ENCODE measurements around the gene AARS2. TPM values are rescaled to one million over a fixed set of nuclear protein-coding genes. Genes with fewer than 3 reads are reported as not detected.

AARS2 gene
- total and polyA plus RNA-seq, 10 of the 15 experiments (the other 5 are each of a cell fraction or from before 2014, with no cell fraction given) = 0.71 to 18.3 (median 12.7) TPM

DNA sequence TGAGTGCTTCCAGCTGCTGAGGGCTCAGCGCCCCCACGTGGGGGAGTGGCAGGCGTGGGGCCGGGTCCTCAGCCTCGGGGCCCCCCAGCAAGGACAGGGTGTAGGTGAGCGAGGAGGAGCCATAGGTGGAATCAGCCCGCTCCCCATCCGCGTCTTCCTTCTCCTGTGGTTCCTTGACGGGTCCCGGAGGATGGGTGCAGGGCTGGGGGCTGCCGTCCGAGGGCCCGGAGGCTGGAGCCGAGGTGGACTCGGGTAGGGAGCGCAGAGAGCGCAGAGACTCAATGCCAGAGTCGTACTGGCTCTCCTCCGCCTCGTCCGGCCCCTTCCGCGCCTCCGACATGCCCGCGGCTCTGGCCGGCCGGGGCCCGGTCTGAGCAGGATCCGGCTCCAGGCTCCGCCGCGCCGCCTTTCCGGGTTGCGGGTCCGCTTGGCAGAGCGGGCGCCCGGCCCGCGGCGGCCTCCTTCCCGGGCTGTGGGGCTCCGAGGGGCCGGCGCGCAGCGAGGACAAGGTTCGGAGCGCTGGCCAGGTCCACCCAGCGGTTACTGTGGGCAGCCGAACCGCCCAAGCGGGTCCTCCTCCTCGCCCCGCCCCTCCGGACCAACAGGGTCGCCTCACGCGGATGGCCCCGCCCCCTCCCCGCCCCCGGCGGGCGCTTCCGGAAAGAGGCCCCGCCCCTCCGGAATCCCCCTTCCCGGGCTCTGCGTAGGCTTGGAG is 48.0 kb downstream of the AARS2 start, which contains the start of gene NFKBIE:
Gene NFKBIE (minus strand): TSS at position 545 of the 715 bp plus-strand sequence. CDS start 205 bp downstream, at position 340.
- H2AFZ ChIP-seq (ENCODE audit: control insufficient read depth, low read depth, low read length) = peak within 1 kb of the TSS; percentile 46
- H3K36me3 ChIP-seq (ENCODE audit: control insufficient read depth in 2 of 2, insufficient read depth in 2 of 2, low read length in 1 of 2) = peaks cover 2 to 4% of the 10 kb centered on the region in 2 experiments; a peak in 3 of 4 replicates
- intact Hi-C loops (cut with micrococcal nuclease; ENCODE audit: unreplicated experiment) = loop anchor here (2.0 kb wide), 1 partner anchor 48 kb away; the partner anchor contains the start of gene AARS2
- H3K4me2 ChIP-seq (ENCODE audit: control insufficient read depth, insufficient read depth) = peak within 1 kb of the TSS; percentile 99
- no peaks in the 10 kb centered on the region for H4K20me1 ChIP-seq (ENCODE audit: control insufficient read depth, insufficient read depth)
- no TSS peak for BruUV-seq (replicated peaks)
- H3K79me2 ChIP-seq (ENCODE audit: control insufficient read depth, insufficient read depth, low read length) = peaks cover 53% of the 10 kb centered on the region
- peak within 1 kb of the TSS; percentile 99 for H3K27ac ChIP-seq (ENCODE audit: control insufficient read depth, insufficient read depth)
- SMC1A ChIA-PET (ENCODE audit: uncharacterized antibody, unreplicated experiment) = interaction anchor here (0.7 to 1.5 kb wide), 3 partner anchors 10 to 92 kb away, joined by 3 to 7 read pairs (median 6); no protein-coding TSS in a partner anchor
- CTCF ChIA-PET = interaction anchor here (0.6 to 6.3 kb wide), 19 partner anchors 10 to 604 kb away, joined by 3 to 163 read pairs (median 6); partner anchors contain the start of genes AARS2 and HSP90AB1
- RAD21 ChIA-PET (ENCODE audit: unreplicated experiment) = interaction anchor here (1.6 to 3.2 kb wide), 3 partner anchors 9 to 92 kb away, joined by 3 to 20 read pairs (median 6); partner anchors contain the start of gene HSP90AB1
- POLR2A ChIA-PET = interaction anchor here (0.7 to 10.7 kb wide), 9 partner anchors 10 to 265 kb away, joined by 3 to 131 read pairs (median 4); partner anchors contain the start of gene HSP90AB1
- peaks cover 0 to 2% of the 10 kb centered on the region in 2 experiments; a peak in 1 of 4 replicates for H3K27me3 ChIP-seq (replicated peaks in 1 of 2; ENCODE audit: control insufficient read depth in 2 of 2, insufficient read depth in 2 of 2, low read length in 1 of 2)
- DNase-seq (ENCODE audit: low read depth, low spot score) (no peak), ATAC-seq (peak; percentile 48), FAIRE-seq (no peak)
- in situ Hi-C loops (cut with MboI) = loop anchor here (5.0 kb wide), 1 partner anchor 72 kb away; no protein-coding TSS in a partner anchor
- H3K9ac ChIP-seq (ENCODE audit: control insufficient read depth, insufficient read depth, low read length) = peak within 1 kb of the TSS; percentile 90
- under 1% methylated on average over 45 of the region's 72 CpGs for WGBS (ENCODE audit: insufficient coverage, insufficient replicate concordance, low lambda C conversion rate, missing lambda C conversion rate)
- H3K9me3 ChIP-seq (replicated peaks; ENCODE audit: control insufficient read depth, insufficient read depth, low read length) = no peaks in the 10 kb centered on the region
- peak within 1 kb of the TSS; percentile 98 for H3K4me3 ChIP-seq
- H3K4me1 ChIP-seq (ENCODE audit: control insufficient read depth, insufficient read depth, low read length) = peaks cover 48% of the 10 kb centered on the region
- peak; percentile 97 for TF ChIP-seq GATAD2B (conservative IDR thresholded peaks at IDR 0.05; ENCODE audit: low read depth)
- TF ChIP-seq CBFB (IDR thresholded peaks at IDR 0.05; ENCODE audit: low read depth) = 0 out of 2 replicates have a peak, but pooled peaks have one; percentile 25
- TF ChIP-seq YY1 (IDR thresholded peaks at IDR 0.05; ENCODE audit: low read depth, low read length) = 0 out of 2 replicates have a peak, but pooled peaks have one; percentile 33
- peak; percentile 81 for TF ChIP-seq BACH1 (IDR thresholded peaks at IDR 0.05; ENCODE audit: borderline replicate concordance)
- TF ChIP-seq FOXK2 (IDR thresholded peaks at IDR 0.05) = no peak
- TF ChIP-seq ELK1 (IDR thresholded peaks at IDR 0.05; ENCODE audit: low read depth, low read length) = no peak
- TF ChIP-seq MYB (IDR thresholded peaks at IDR 0.05; ENCODE audit: borderline replicate concordance, low read depth, low read length) = no peak
- no peak for TF ChIP-seq TBL1XR1 (IDR thresholded peaks at IDR 0.05; ENCODE audit: low read depth, low read length)
- peak; percentile 65; the same call in 1 of the 2 replicates for TF ChIP-seq TAF1 (IDR thresholded peaks at IDR 0.05; ENCODE audit: borderline replicate concordance, low read depth, low read length)
- no peak for TF ChIP-seq FOS (IDR thresholded peaks at IDR 0.05; ENCODE audit: borderline replicate concordance, extremely low read depth, insufficient read length)
- peak; percentile 93 for TF ChIP-seq LARP7 (IDR thresholded peaks at IDR 0.05)
- TF ChIP-seq ATF7 (IDR thresholded peaks at IDR 0.05; ENCODE audit: low read depth) = no peak
- TF ChIP-seq CBX5 (IDR thresholded peaks at IDR 0.05; ENCODE audit: low read depth) = no peak
- TF ChIP-seq ZNF24 (IDR thresholded peaks at IDR 0.05) = no peak
- 0 out of 2 replicates have a peak, but pooled peaks have one; percentile 29 for TF ChIP-seq ZNF207 (IDR thresholded peaks at IDR 0.05; ENCODE audit: borderline replicate concordance)
- TF ChIP-seq EZH2 (IDR thresholded peaks at IDR 0.05; ENCODE audit: borderline replicate concordance, control insufficient read depth, low read depth, low read length) = no peak
- no peak for TF ChIP-seq E2F8 (IDR thresholded peaks at IDR 0.05; ENCODE audit: low read depth, partially characterized antibody)
- TF ChIP-seq IKZF1 (conservative IDR thresholded peaks at IDR 0.05) = peak; percentile 68; the same call in 1 of the 2 replicates
- TF ChIP-seq CREM (IDR thresholded peaks at IDR 0.05; ENCODE audit: low read depth) = 0 out of 2 replicates have a peak, but pooled peaks have one; percentile 23
- TF ChIP-seq POLR2AphosphoS5 (IDR thresholded peaks at IDR 0.05; ENCODE audit: low read length) = peak; percentile 76
- peak; percentile 30 for TF ChIP-seq KLF5 (IDR thresholded peaks at IDR 0.05; ENCODE audit: partially characterized antibody)
